ENCODE results near the gene TLN1.

- TF ChIP-seq CTCF (IDR thresholded peaks at IDR 0.05 in 8 of 11, conservative IDR thresholded peaks at IDR 0.05 in 3 of 11) = no peak
- no peak for TF ChIP-seq POLR2A (IDR thresholded peaks at IDR 0.05)
Measured at GRCh38 chr9:35686222-35687203, 45.5 kb downstream of the TLN1 start.

All from spleen (tissue), 7 donors.